GM12878 (cell line): Measurements from ENCODE around the gene PLCG2. TPM values are rescaled to one million over a fixed set of nuclear protein-coding genes. Genes with fewer than 3 reads are reported as not detected.

Source experiments
- ATAC-seq: fragments of 200-7000 bp; cut with Tn5 transposase; 3 replicates; pipeline ENCODE4 v1.9.1; 2020; ENCODE audit warnings: mild to moderate bottlenecking, moderate library complexity
- BruUV-seq: library from RNA; stranded (reverse); fragments of 400-500 nt; replicated peaks from 2 replicates; lab custom pipeline; 2021; lab: Mats Ljungman, UMichigan
- CTCF ChIA-PET: fragments of 300-600 bp; sonication (Branson Sonifier 250); formaldehyde crosslinking; extraction: SDS; loops from one replicate; lab custom pipeline; 2021; ENCODE audit warnings: inconsistent platforms; lab: Yijun Ruan, JAX
- POLR2A ChIA-PET: fragments of 350-600 bp; formaldehyde crosslinking; extraction: SDS; loops from one replicate; lab custom pipeline; 2021; ENCODE audit warnings: inconsistent platforms; lab: Charles Lee
- RAD21 ChIA-PET: fragments of 300-600 bp; sonication (Branson Sonifier 250); formaldehyde crosslinking; loops from one replicate; lab custom pipeline; 2023; ENCODE audit warnings: antibody characterized with exemption; ENCODE audit not compliant: unreplicated experiment; lab: Charles Lee
- SMC1A ChIA-PET: fragments of 300-600 bp; sonication (Branson Sonifier 250); formaldehyde crosslinking; loops from one replicate; lab custom pipeline; 2023; ENCODE audit not compliant: unreplicated experiment, uncharacterized antibody; lab: Charles Lee
- DNase-seq: peaks from one replicate; pipeline ENCODE4 v3.0.0-alpha.2; 2011; ENCODE audit warnings: low read depth, low spot score
- FAIRE-seq: peaks from 3 replicates; lab custom pipeline; 2011; peaks lifted over from hg19 to GRCh38; lab: Jason Lieb, UNC
- H2AFZ ChIP-seq: 2 replicates; pipeline ENCODE4 v1.6.0; 2011; ENCODE audit warnings: low read depth, low read length, control low read depth; ENCODE audit not compliant: control insufficient read depth
- H3K27ac ChIP-seq: 2 replicates; pipeline ENCODE4 v1.5.1; 2011; ENCODE audit warnings: control low read depth; ENCODE audit not compliant: control insufficient read depth, insufficient read depth
- H3K27me3 ChIP-seq, 2 experiments: replicated peaks in 1 of 2; 2 replicates each; pipeline versions ENCODE4 v1.6.0 to v1.6.1; 2011; ENCODE audit warnings: low read length in 1 of 2; ENCODE audit not compliant: control insufficient read depth in 2 of 2, insufficient read depth in 2 of 2
- H3K36me3 ChIP-seq, 2 experiments: 2 replicates each; pipeline ENCODE4 v1.5.1; 2011; ENCODE audit warnings: low read length in 1 of 2; ENCODE audit not compliant: control insufficient read depth in 2 of 2, insufficient read depth in 2 of 2
- H3K4me1 ChIP-seq: 2 replicates; pipeline ENCODE4 v1.6.1; 2011; ENCODE audit warnings: mild to moderate bottlenecking, low read length, moderate library complexity, mixed read lengths; ENCODE audit not compliant: control insufficient read depth, insufficient read depth
- H3K4me2 ChIP-seq: 2 replicates; pipeline ENCODE4 v1.6.0; 2011; ENCODE audit warnings: control low read depth; ENCODE audit not compliant: control insufficient read depth, insufficient read depth
- H3K4me3 ChIP-seq: fragments of 200-600 bp; sonication (generic); 2 replicates; pipeline ENCODE4 v1.5.1; 2016
- H3K79me2 ChIP-seq: 2 replicates; pipeline ENCODE4 v1.6.0; 2011; ENCODE audit warnings: low read length; ENCODE audit not compliant: control insufficient read depth, insufficient read depth
- H3K9ac ChIP-seq: 2 replicates; pipeline ENCODE4 v1.8.0; 2011; ENCODE audit warnings: low read length, control low read depth, mixed read lengths; ENCODE audit not compliant: control insufficient read depth, insufficient read depth
- H3K9me3 ChIP-seq: replicated peaks from 3 replicates; pipeline ENCODE4 v1.5.1; 2011; ENCODE audit warnings: mild to moderate bottlenecking, low read length; ENCODE audit not compliant: control insufficient read depth, insufficient read depth
- H4K20me1 ChIP-seq: 2 replicates; pipeline ENCODE4 v1.6.0; 2011; ENCODE audit not compliant: control insufficient read depth, insufficient read depth
- ATF3 ChIP-seq: IDR thresholded peaks from 2 replicates; pipeline ENCODE4 v1.6.1; 2011; ENCODE audit warnings: low read depth, mild to moderate bottlenecking, low read length, moderate library complexity, borderline replicate concordance; ENCODE audit errors: extremely low read depth
- CBX5 ChIP-seq: sonication (generic); IDR thresholded peaks from 2 replicates; pipeline ENCODE4 v1.6.1; 2016; ENCODE audit warnings: low read depth, moderate library complexity, mild to moderate bottlenecking, inconsistent platforms
- CHD4 ChIP-seq: fragments of 200-600 bp; sonication (generic); IDR thresholded peaks from 2 replicates; pipeline ENCODE4 v1.6.1; 2016; ENCODE audit warnings: mild to moderate bottlenecking
- CTCF ChIP-seq, 3 experiments: IDR thresholded peaks in 2 of 3; conservative IDR thresholded peaks in 1 of 3; 2 replicates each; pipeline ENCODE4 v1.5.1; 2011; ENCODE audit warnings: low read depth in 3 of 3, low read length in 3 of 3, mild to moderate bottlenecking in 3 of 3, control low read depth in 2 of 3, moderate library complexity in 2 of 3, inconsistent platforms in 1 of 3, mixed read lengths in 1 of 3; ENCODE audit not compliant: control insufficient read depth in 2 of 3, insufficient read depth in 1 of 3; ENCODE audit errors: extremely low read depth in 1 of 3
- E2F4 ChIP-seq: IDR thresholded peaks from 2 replicates; pipeline ENCODE4 v1.6.1; 2012; ENCODE audit warnings: low read depth, low read length, improper control_type of control experiment
- EP300 ChIP-seq, 2 experiments: fragments of 150-350 bp in 1 of 2; IDR thresholded peaks; 2 replicates each; pipeline ENCODE4 v1.6.1; 2011 to 2012; ENCODE audit warnings: low read depth in 2 of 2, low read length in 2 of 2, borderline replicate concordance in 1 of 2, improper control_type of control experiment in 1 of 2, inconsistent platforms in 1 of 2; ENCODE audit not compliant: control insufficient read depth in 1 of 2
- ETV6 ChIP-seq, 2 experiments: fragments of 450-650 bp in 1 of 2; IDR thresholded peaks in 1 of 2; conservative IDR thresholded peaks in 1 of 2; 2 replicates each; pipeline ENCODE4 v1.6.1; 2014; ENCODE audit warnings: antibody characterized with exemption in 1 of 2, borderline replicate concordance in 1 of 2, low read depth in 1 of 2, mild to moderate bottlenecking in 1 of 2, moderate library complexity in 1 of 2
- HDGF ChIP-seq: fragments of 450-650 bp; IDR thresholded peaks from 2 replicates; pipeline ENCODE4 v1.6.1; 2016; ENCODE audit warnings: antibody characterized with exemption
- NR2C1 ChIP-seq: fragments of 450-650 bp; IDR thresholded peaks from 2 replicates; pipeline ENCODE4 v1.6.1; 2017; ENCODE audit warnings: antibody characterized with exemption, mild to moderate bottlenecking, moderate library complexity
- POU2F2 ChIP-seq: IDR thresholded peaks from 3 replicates; pipeline ENCODE4 v1.6.1; 2011; ENCODE audit warnings: low read depth, mild to moderate bottlenecking, low read length, borderline replicate concordance
- RAD21 ChIP-seq: IDR thresholded peaks from 2 replicates; pipeline ENCODE4 v1.6.1; 2011; ENCODE audit warnings: mild to moderate bottlenecking, low read depth, low read length, moderate library complexity; ENCODE audit not compliant: insufficient read depth
- ZBED1 ChIP-seq: IDR thresholded peaks from 2 replicates; pipeline ENCODE4 v1.6.1; 2016; ENCODE audit warnings: borderline replicate concordance
- ZBTB11 ChIP-seq: fragments of 450-650 bp; formaldehyde crosslinking; IDR thresholded peaks from 2 replicates; pipeline ENCODE4 v1.5.0; 2022; ENCODE audit warnings: mild to moderate bottlenecking, missing genetic modification characterization
- WGBS: methylation state at CpG from one replicate; pipeline ENCODE4 v1.1.6; 2016; ENCODE audit warnings: low lambda C conversion rate; ENCODE audit not compliant: insufficient replicate concordance, insufficient coverage; ENCODE audit errors: missing lambda C conversion rate; 5-methylcytosine and 5-hydroxymethylcytosine counted together
- in situ Hi-C: fragments of 300-500 bp; cut with MboI; formaldehyde crosslinking; loops from 9 replicates; pipeline ENCODE4 v1.14.3; 2018; ENCODE audit warnings: mixed read lengths
- intact Hi-C: fragments of 100-400 bp; cut with micrococcal nuclease; formaldehyde crosslinking; loops from one replicate; pipeline ENCODE4 v1.14.2; 2022; ENCODE audit not compliant: unreplicated experiment
- polyA plus RNA-seq, 11 experiments: library from polyadenylated mRNA; depleted of rRNA in 4 of 11; unstranded in 6 of 11; stranded (reverse) in 5 of 11; fragments of >200 nt; fragmentation: Nextera tagmentation in 4 of 11; fragmentation: Illumina TruSeq in 1 of 11; extraction: Ambion mirVana in 4 of 11; extraction: Trizol in 1 of 11; gene quantifications; 1 replicate in 1 of 11; 2 replicates in 10 of 11; pipeline versions ENCODE4 v1.2.1 to v1.2.3, GENCODE V29; 2011 to 2016; ENCODE audit warnings: inconsistent platforms in 2 of 11, missing spikeins in 2 of 11, low read depth in 1 of 11
- total RNA-seq, 4 experiments: library from RNA; depleted of rRNA in 3 of 4; stranded (reverse); fragments of >200 nt in 3 of 4; fragmentation: Illumina TruSeq in 1 of 4; extraction: Trizol in 1 of 4; gene quantifications; 2 replicates each; pipeline versions ENCODE4 v1.2.1 to v1.2.3, GENCODE V29; 2013 to 2021

PLCG2 gene
- total and polyA plus RNA-seq, 10 of the 15 experiments (the other 5 are each of a cell fraction or from before 2014, with no cell fraction given), result 47.6 to 256 (median 149) TPM

- H3K4me2 ChIP-seq, result peak overlapping the region; percentile 97
- RAD21 ChIA-PET, result interaction anchor here (0.6 to 3.1 kb wide), 10 partner anchors 8 to 70 kb away, joined by 3 to 40 read pairs (median 16); partner anchors contain the start of gene PLCG2
- no TSS peak for BruUV-seq
- peak overlapping the region; percentile 48 for H3K4me3 ChIP-seq
- H3K9ac ChIP-seq, result peak overlapping the region; percentile 66
- H3K4me1 ChIP-seq, result peaks cover 80% of the 10 kb centered on the region
- in situ Hi-C loops (no loop called here), intact Hi-C loops (loop anchor here (10.0 kb wide), 1 partner anchor 326 kb away; no protein-coding TSS in a partner anchor)
- H2AFZ ChIP-seq, result no peak overlapping the region
- ATAC-seq (peak; percentile 59), DNase-seq (peak; percentile 71), FAIRE-seq (no peak)
- POLR2A ChIA-PET, result interaction anchor here (0.5 to 3.1 kb wide), 9 partner anchors 8 to 654 kb away, joined by 3 to 34 read pairs (median 5); no protein-coding TSS in a partner anchor
- H3K27ac ChIP-seq, result peak overlapping the region; percentile 99
- peaks cover 90% of the 10 kb centered on the region for H3K79me2 ChIP-seq
- H3K36me3 ChIP-seq, result peaks cover 7 to 8% of the 10 kb centered on the region in 2 experiments
- peaks cover 2% of the 10 kb centered on the region; the same call in 1 of the 3 replicates for H3K9me3 ChIP-seq
- SMC1A ChIA-PET, result interaction anchor here (0.7 to 6.6 kb wide), 13 partner anchors 6 to 70 kb away, joined by 3 to 117 read pairs (median 13); partner anchors contain the start of gene PLCG2
- H4K20me1 ChIP-seq, result no peaks in the 10 kb centered on the region
- 0% methylated on average over 2 of the region's 2 CpGs for WGBS
- CTCF ChIA-PET, result interaction anchor here (0.6 to 3.0 kb wide), 8 partner anchors 8 to 1432 kb away, joined by 3 to 30 read pairs (median 5); no protein-coding TSS in a partner anchor
- no peaks in the 10 kb centered on the region for H3K27me3 ChIP-seq
- no peak for TF ChIP-seq ZBTB11
- peak; percentile 43; the same call in 1 of the 2 replicates for TF ChIP-seq NR2C1
- no peak for TF ChIP-seq POU2F2
- TF ChIP-seq EP300 (IDR thresholded peaks at IDR 0.05; ENCODE audit: borderline replicate concordance in 1 of 2, control insufficient read depth in 1 of 2, low read depth in 2 of 2, low read length in 2 of 2), result peak; percentile 83 to 90; a peak in 3 of 4 replicates
- no peak for TF ChIP-seq E2F4
- TF ChIP-seq CBX5, result no peak
- 0 out of 2 replicates have a peak, but pooled peaks have one; percentile 6 for TF ChIP-seq RAD21
- 0 out of 4 replicates have a peak, but pooled peaks of 1 of the 2 experiments have one; percentile 15 for TF ChIP-seq ETV6 (conservative IDR thresholded peaks at IDR 0.05 in 1 of 2, IDR thresholded peaks at IDR 0.05 in 1 of 2; ENCODE audit: borderline replicate concordance in 1 of 2, low read depth in 1 of 2)
- TF ChIP-seq ATF3, result no peak
- 0 out of 6 replicates have a peak, but pooled peaks of 1 of the 3 experiments have one; percentile 7 for TF ChIP-seq CTCF (IDR thresholded peaks at IDR 0.05 in 2 of 3, conservative IDR thresholded peaks at IDR 0.05 in 1 of 3; ENCODE audit: control insufficient read depth in 2 of 3, extremely low read depth in 1 of 3, insufficient read depth in 1 of 3, low read depth in 3 of 3, low read length in 3 of 3)
- TF ChIP-seq CHD4, result no peak
- TF ChIP-seq ZBED1, result no peak
- no peak for TF ChIP-seq HDGF
Observed at GRCh38 chr16:81810361-81810760, 31.3 kb downstream of the PLCG2 start.
